K562 (cell line): ENCODE results near the gene PHYHD1. TPM values are rescaled to one million over a fixed set of nuclear protein-coding genes. Genes with fewer than 3 reads are reported as not detected.
A peak's percentile ranks its signal among the peaks of the same experiment; 100 is the strongest.

ENCODE experiments used
- C11orf30 ChIP-seq: fragments of 450-650 bp; IDR thresholded peaks from 2 replicates; pipeline ENCODE4 v1.6.1; 2016; ENCODE audit warnings: low read depth, mild to moderate bottlenecking
- CAMTA2 ChIP-seq: fragments of 250-450 bp; sonication (Bioruptor Pico); conservative IDR thresholded peaks from 2 replicates; pipeline ENCODE4 v1.5.1; 2022
- ESRRA ChIP-seq: fragments of 450-650 bp; IDR thresholded peaks from 2 replicates; pipeline ENCODE4 v1.6.1; 2014; ENCODE audit warnings: low read depth, mild to moderate bottlenecking, moderate library complexity, borderline replicate concordance
- HDAC2 ChIP-seq: fragments of 450-650 bp; IDR thresholded peaks from 2 replicates; pipeline ENCODE4 v1.6.1; 2016; ENCODE audit warnings: mild to moderate bottlenecking
- MTA2 ChIP-seq: fragments of 450-650 bp; IDR thresholded peaks from 2 replicates; pipeline ENCODE4 v1.6.1; 2016; ENCODE audit warnings: low read depth
- PHB ChIP-seq: fragments of 250-450 bp; sonication (Bioruptor Pico); IDR thresholded peaks from 2 replicates; pipeline ENCODE4 v1.5.0; 2021
- POLR2B ChIP-seq: fragments of 450-650 bp; IDR thresholded peaks from 2 replicates; pipeline ENCODE4 v1.6.1; 2018; ENCODE audit warnings: low read depth; ENCODE audit not compliant: partially characterized antibody
- POLR2G ChIP-seq: fragments of 200-400 bp; formaldehyde crosslinking; IDR thresholded peaks from 2 replicates; pipeline ENCODE4 v1.6.1; 2017; ENCODE audit warnings: low read depth, mild to moderate bottlenecking, antibody characterized with exemption, low read length, moderate library complexity
- SIRT6 ChIP-seq: IDR thresholded peaks from one replicate; pipeline ENCODE4 v1.6.1; 2012; ENCODE audit warnings: low read depth, mild to moderate bottlenecking, control low read depth, inconsistent platforms, low read length, moderate library complexity
- SREBF2 ChIP-seq: sonication (generic); formaldehyde crosslinking; IDR thresholded peaks from 2 replicates; pipeline ENCODE4 v1.4.0; 2020; ENCODE audit warnings: mild to moderate bottlenecking, missing genetic modification reagents
- ZFP30 ChIP-seq: fragments of 250-450 bp; sonication (Bioruptor Pico); IDR thresholded peaks from 2 replicates; pipeline ENCODE4 v1.8.0; 2022; ENCODE audit warnings: moderate library complexity, mild to moderate bottlenecking, inconsistent platforms, borderline replicate concordance
- ZNF143 ChIP-seq: sonication (generic); formaldehyde crosslinking; IDR thresholded peaks from 2 replicates; pipeline ENCODE4 v1.9.0; 2022; ENCODE audit warnings: mild to moderate bottlenecking, missing genetic modification reagents
- ZNF57 ChIP-seq: fragments of 450-650 bp; formaldehyde crosslinking; IDR thresholded peaks from 2 replicates; pipeline ENCODE4 v1.4.0; 2020; ENCODE audit warnings: mild to moderate bottlenecking, moderate library complexity
- polyA plus RNA-seq, 8 experiments: library from polyadenylated mRNA; depleted of rRNA in 4 of 8; stranded (reverse) in 5 of 8; unstranded in 3 of 8; fragments of >200 nt; fragmentation: Nextera tagmentation in 2 of 8; fragmentation: Illumina TruSeq in 1 of 8; extraction: Ambion mirVana in 2 of 8; extraction: Trizol in 1 of 8; gene quantifications; 2 replicates each; pipeline versions ENCODE4 v1.2.1 to v1.2.3, GENCODE V29; 2011 to 2014; ENCODE audit warnings: inconsistent platforms in 1 of 8, missing spikeins in 1 of 8
- total RNA-seq, 7 experiments: library from RNA; depleted of rRNA in 6 of 7; stranded (reverse); fragments of >200 nt in 6 of 7; fragmentation: Illumina TruSeq in 2 of 7; extraction: Trizol in 2 of 7; gene quantifications; 2 replicates each; pipeline versions ENCODE4 v1.2.1 to v1.2.3, GENCODE V29; 2011 to 2021; ENCODE audit warnings: low replicate concordance in 1 of 7
- TF ChIP-seq, protein P1 (sequence below), 2 experiments: fragments of 450-650 bp in 1 of 2; IDR thresholded peaks; 2 replicates each; pipeline ENCODE4 v1.6.1; 2011 to 2017; ENCODE audit warnings: low read depth in 2 of 2, antibody characterized with exemption in 1 of 2, borderline replicate concordance in 1 of 2, low read length in 1 of 2, mild to moderate bottlenecking in 1 of 2, mixed read lengths in 1 of 2; ENCODE audit not compliant: control insufficient read depth in 1 of 2
- TF ChIP-seq, protein P2 (sequence below), 2 experiments: fragments of 450-650 bp; IDR thresholded peaks; 2 replicates each; pipeline ENCODE4 v1.6.1; 2016; ENCODE audit warnings: mild to moderate bottlenecking in 2 of 2, borderline replicate concordance in 1 of 2, low read depth in 1 of 2, moderate library complexity in 1 of 2
- TF ChIP-seq, protein P3 (sequence below): sonication (generic); formaldehyde crosslinking; IDR thresholded peaks from 2 replicates; pipeline ENCODE4 v1.9.0; 2022; ENCODE audit warnings: mild to moderate bottlenecking, missing genetic modification reagents

The PHYHD1 gene
- total and polyA plus RNA-seq, 9 of the 15 experiments (the other 6 are each of a cell fraction or from before 2014, with no cell fraction given): 0.36 to 1.3 (median 0.80) TPM

DNA sequence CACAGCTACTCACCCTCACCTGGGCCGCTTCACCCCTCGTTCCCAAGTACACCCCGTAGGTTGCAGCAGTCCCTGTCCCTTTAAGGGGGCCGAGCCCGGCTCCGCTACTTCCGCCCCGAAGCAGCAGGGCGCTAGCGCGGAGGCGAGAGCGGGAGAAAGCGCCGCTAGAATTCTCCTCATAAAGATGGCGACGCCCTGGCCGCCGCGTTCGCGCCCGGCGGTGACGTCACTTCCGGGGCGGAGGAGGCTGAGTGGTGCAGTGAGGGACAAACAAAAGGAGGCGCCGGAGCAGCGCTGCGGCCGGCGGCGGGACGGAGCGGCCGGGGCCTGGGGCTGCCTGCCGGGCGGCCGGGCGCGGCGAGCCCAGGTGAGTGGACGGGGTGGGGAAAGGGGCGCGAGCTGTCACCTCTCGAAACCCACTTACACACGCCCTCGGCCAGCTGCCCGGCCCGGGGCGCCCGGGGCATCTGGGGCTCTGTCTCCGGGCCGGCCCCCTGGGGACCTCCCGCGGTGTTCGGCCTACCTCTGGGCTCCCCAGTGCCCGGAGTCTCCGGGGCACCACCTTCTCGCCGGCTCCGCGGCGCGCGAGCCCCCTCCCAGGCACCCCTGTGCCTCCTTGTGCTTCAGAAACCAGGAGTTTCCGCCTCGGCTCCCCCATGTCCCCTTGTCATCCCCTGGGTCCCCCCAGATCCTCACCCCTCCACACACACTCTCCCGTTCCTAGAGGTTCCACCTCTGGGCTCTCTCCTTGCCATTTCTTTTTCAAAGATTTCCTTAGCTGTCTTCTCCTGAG lies 38.7 kb upstream of the PHYHD1 start, which contains the start of the genes KYAT1 and LRRC8A (continued):
- TF ChIP-seq ESRRA: peak; percentile 32; the same call in 1 of the 2 replicates
- no peak for TF ChIP-seq ZFP30
- no peak for TF ChIP-seq CAMTA2 (CRISPR knock-in tag)
- TF ChIP-seq, protein P1, sequence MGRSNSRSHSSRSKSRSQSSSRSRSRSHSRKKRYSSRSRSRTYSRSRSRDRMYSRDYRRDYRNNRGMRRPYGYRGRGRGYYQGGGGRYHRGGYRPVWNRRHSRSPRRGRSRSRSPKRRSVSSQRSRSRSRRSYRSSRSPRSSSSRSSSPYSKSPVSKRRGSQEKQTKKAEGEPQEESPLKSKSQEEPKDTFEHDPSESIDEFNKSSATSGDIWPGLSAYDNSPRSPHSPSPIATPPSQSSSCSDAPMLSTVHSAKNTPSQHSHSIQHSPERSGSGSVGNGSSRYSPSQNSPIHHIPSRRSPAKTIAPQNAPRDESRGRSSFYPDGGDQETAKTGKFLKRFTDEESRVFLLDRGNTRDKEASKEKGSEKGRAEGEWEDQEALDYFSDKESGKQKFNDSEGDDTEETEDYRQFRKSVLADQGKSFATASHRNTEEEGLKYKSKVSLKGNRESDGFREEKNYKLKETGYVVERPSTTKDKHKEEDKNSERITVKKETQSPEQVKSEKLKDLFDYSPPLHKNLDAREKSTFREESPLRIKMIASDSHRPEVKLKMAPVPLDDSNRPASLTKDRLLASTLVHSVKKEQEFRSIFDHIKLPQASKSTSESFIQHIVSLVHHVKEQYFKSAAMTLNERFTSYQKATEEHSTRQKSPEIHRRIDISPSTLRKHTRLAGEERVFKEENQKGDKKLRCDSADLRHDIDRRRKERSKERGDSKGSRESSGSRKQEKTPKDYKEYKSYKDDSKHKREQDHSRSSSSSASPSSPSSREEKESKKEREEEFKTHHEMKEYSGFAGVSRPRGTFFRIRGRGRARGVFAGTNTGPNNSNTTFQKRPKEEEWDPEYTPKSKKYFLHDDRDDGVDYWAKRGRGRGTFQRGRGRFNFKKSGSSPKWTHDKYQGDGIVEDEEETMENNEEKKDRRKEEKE (IDR thresholded peaks at IDR 0.05; ENCODE audit: borderline replicate concordance in 1 of 2, control insufficient read depth in 1 of 2, low read depth in 2 of 2, low read length in 1 of 2): no peak
- TF ChIP-seq C11orf30: peak; percentile 41; the same call in 1 of the 2 replicates
- TF ChIP-seq PHB: no peak
- TF ChIP-seq SIRT6: no peak
- TF ChIP-seq POLR2G: peak; percentile 98
- no peak for TF ChIP-seq ZNF143 (CRISPR knock-in tag)
- no peak for TF ChIP-seq POLR2B
- TF ChIP-seq MTA2: no peak
- no peak for TF ChIP-seq ZNF57
- TF ChIP-seq, protein P2, sequence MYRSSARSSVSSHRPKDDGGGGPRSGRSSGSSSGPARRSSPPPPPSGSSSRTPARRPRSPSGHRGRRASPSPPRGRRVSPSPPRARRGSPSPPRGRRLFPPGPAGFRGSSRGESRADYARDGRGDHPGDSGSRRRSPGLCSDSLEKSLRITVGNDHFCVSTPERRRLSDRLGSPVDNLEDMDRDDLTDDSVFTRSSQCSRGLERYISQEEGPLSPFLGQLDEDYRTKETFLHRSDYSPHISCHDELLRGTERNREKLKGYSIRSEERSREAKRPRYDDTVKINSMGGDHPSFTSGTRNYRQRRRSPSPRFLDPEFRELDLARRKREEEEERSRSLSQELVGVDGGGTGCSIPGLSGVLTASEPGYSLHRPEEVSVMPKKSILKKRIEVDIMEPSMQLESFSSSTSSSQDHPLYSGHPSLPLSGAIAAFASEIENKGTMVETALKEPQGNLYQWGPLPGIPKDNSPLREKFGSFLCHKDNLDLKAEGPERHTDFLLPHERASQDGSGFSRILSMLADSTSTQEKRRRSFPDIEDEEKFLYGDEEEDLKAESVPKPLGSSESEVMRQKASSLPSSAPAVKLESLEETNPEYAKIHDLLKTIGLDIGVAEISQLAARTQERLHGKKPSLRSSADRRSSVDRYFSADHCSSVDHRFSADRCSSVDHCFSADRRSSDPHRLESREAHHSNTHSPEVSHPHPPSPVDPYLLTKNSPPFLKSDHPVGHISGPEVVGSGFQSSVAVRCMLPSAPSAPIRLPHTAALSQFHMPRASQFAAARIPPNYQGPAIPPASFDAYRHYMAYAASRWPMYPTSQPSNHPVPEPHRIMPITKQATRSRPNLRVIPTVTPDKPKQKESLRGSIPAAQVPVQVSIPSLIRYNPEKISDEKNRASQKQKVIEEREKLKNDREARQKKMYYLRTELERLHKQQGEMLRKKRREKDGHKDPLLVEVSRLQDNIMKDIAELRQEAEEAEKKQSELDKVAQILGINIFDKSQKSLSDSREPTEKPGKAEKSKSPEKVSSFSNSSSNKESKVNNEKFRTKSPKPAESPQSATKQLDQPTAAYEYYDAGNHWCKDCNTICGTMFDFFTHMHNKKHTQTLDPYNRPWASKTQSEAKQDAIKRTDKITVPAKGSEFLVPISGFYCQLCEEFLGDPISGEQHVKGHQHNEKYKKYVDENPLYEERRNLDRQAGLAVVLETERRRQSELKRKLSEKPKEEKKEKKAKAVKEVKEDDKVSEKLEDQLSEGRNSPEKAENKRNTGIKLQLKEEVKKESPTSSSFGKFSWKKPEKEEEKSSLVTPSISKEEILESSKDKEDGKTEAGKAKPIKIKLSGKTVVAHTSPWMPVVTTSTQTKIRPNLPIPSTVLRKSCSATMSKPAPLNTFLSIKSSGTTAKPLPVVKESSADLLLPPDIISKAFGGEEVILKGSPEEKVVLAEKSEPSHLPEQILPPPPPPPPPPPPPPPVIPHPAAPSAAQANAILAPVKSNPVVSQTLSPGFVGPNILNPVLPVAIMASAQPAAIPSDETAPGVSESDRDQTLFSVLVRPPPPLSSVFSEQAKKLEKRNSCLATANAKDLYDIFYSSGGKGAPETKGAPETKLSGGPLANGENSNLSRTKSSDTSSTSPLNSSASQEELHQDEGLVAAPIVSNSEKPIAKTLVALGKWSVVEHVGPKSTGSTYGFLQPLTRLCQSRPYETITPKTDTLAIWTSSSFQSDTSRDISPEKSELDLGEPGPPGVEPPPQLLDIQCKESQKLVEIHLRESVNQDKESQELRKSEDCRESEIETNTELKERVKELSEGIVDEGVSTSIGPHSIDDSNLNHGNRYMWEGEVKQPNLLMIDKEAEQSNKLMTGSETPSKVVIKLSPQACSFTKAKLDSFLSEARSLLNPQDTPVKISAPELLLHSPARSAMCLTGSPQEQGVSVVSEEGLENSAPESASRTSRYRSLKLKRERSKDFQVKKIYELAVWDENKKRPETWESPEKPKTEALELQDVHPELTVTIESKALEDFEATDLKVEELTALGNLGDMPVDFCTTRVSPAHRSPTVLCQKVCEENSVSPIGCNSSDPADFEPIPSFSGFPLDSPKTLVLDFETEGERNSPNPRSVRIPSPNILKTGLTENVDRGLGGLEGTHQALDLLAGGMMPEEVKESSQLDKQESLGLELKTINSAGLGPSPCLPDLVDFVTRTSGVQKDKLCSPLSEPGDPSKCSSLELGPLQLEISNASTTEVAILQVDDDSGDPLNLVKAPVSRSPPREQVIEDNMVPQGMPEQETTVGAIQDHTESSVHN (IDR thresholded peaks at IDR 0.05; ENCODE audit: borderline replicate concordance in 1 of 2, low read depth in 1 of 2): no peak
- TF ChIP-seq, protein P3, sequence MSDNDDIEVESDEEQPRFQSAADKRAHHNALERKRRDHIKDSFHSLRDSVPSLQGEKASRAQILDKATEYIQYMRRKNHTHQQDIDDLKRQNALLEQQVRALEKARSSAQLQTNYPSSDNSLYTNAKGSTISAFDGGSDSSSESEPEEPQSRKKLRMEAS (CRISPR knock-in tag): no peak; the same call in 1 of the 2 replicates
- TF ChIP-seq HDAC2: no peak
- no peak for TF ChIP-seq SREBF2 (CRISPR knock-in tag)
